Ovary (tissue), 3 donors: ENCODE data around the gene PUDP.

Source experiments
- CTCF ChIP-seq, 3 donors: fragments of 450-650 bp in 2 of 3; fragments of 200-600 bp in 1 of 3; IDR thresholded peaks; one replicate each; pipeline versions ENCODE4 v1.5.1 to v1.8.0; 2016 to 2022; ENCODE audit warnings: antibody characterized with exemption in 3 of 3, mild to moderate bottlenecking in 1 of 3
- POLR2A ChIP-seq: fragments of 450-650 bp; IDR thresholded peaks from one replicate; pipeline ENCODE4 v1.6.1; 2017; ENCODE audit warnings: antibody characterized with exemption, mild to moderate bottlenecking, moderate library complexity
- donor health status: DM: no; HTN: no; CAD: no.

- no peak for TF ChIP-seq CTCF (IDR thresholded peaks at IDR 0.05)
- no peak for TF ChIP-seq POLR2A
These were observed 37.1 kb downstream of the PUDP start for GRCh38 chrX:7110821-7111276.
